OCI-LY1 (cell line): ENCODE measurements around the gene ZDHHC1.
"Not testable (repeated sequence)": the region's sequence is repeated elsewhere in the genome, so short reads cannot be mapped to it uniquely, and the experiment has no call there.

Experiments
- H2AFZ ChIP-seq: fragments of 200-600 bp; sonication (generic), shearing (Covaris generic); 2 replicates; pipeline ENCODE4 v1.6.0; 2014; ENCODE audit warnings: antibody characterized with exemption, mild to moderate bottlenecking, low read length
- H3F3A ChIP-seq: fragments of 200-600 bp; sonication (generic), shearing (Covaris generic); 2 replicates; pipeline ENCODE4 v1.6.0; 2014; ENCODE audit warnings: mild to moderate bottlenecking, antibody characterized with exemption, low read length, moderate library complexity; ENCODE audit not compliant: insufficient read depth
- H3K27ac ChIP-seq: fragments of 200-600 bp; sonication (generic); 2 replicates; pipeline ENCODE4 v1.5.1; 2014; ENCODE audit warnings: low read length, mixed run types, mild to moderate bottlenecking, low read depth; ENCODE audit not compliant: poor library complexity, severe bottlenecking
- H3K27me3 ChIP-seq: fragments of 200-600 bp; sonication (generic); 2 replicates; pipeline ENCODE4 v1.6.0; 2014; ENCODE audit warnings: antibody characterized with exemption, mild to moderate bottlenecking, low read length, moderate library complexity; ENCODE audit not compliant: insufficient read depth
- H3K36me3 ChIP-seq: fragments of 200-600 bp; sonication (generic); 2 replicates; pipeline ENCODE4 v1.6.1; 2014; ENCODE audit warnings: mild to moderate bottlenecking, antibody characterized with exemption, low read length, moderate library complexity, mixed read lengths; ENCODE audit not compliant: insufficient read depth
- H3K4me1 ChIP-seq: fragments of 200-600 bp; sonication (generic); 2 replicates; pipeline ENCODE4 v1.5.1; 2014; ENCODE audit warnings: mild to moderate bottlenecking, low read length, moderate library complexity; ENCODE audit not compliant: insufficient read depth, severe bottlenecking
- H3K4me2 ChIP-seq: fragments of 200-600 bp; sonication (generic), shearing (Covaris generic); 2 replicates; pipeline ENCODE4 v1.6.1; 2014; ENCODE audit warnings: low read length
- H3K4me3 ChIP-seq: fragments of 200-600 bp; sonication (generic); 2 replicates; pipeline ENCODE4 v1.5.1; 2014; ENCODE audit warnings: low read length, low read depth, mild to moderate bottlenecking, mixed read lengths; ENCODE audit not compliant: poor library complexity, severe bottlenecking
- H3K79me2 ChIP-seq: fragments of 200-600 bp; shearing (Covaris generic); 2 replicates; pipeline ENCODE4 v1.6.1; 2016; ENCODE audit warnings: mixed run types, low read length, mixed read lengths; ENCODE audit not compliant: insufficient read depth
- H3K9ac ChIP-seq: fragments of 200-600 bp; sonication (generic), shearing (Covaris generic); 2 replicates; pipeline ENCODE4 v1.6.1; 2014; ENCODE audit warnings: mild to moderate bottlenecking, low read length, mixed read lengths
- H3K9me2 ChIP-seq: fragments of 200-600 bp; sonication (generic), shearing (Covaris generic); 2 replicates; pipeline ENCODE4 v1.6.1; 2014; ENCODE audit warnings: low read depth, mild to moderate bottlenecking, low read length, mixed read lengths
- H3K9me3 ChIP-seq: fragments of 200-600 bp; shearing (Covaris generic); 2 replicates; pipeline ENCODE4 v1.6.1; 2014; ENCODE audit warnings: low read length, mixed read lengths
- H4K20me1 ChIP-seq: fragments of 200-600 bp; sonication (generic), shearing (Covaris generic); 2 replicates; pipeline ENCODE4 v1.6.0; 2016; ENCODE audit warnings: mild to moderate bottlenecking, low read length; ENCODE audit not compliant: insufficient read depth
- CTCF ChIP-seq: fragments of 200-600 bp; sonication (generic), shearing (Covaris generic); IDR thresholded peaks from 2 replicates; pipeline ENCODE4 v1.5.1; 2017; ENCODE audit warnings: mild to moderate bottlenecking, antibody characterized with exemption, low read length, moderate library complexity, mixed read lengths
- EZH2 ChIP-seq: fragments of 200-600 bp; sonication (generic), shearing (Covaris generic); IDR thresholded peaks from 2 replicates; pipeline ENCODE4 v1.8.0; 2017; ENCODE audit warnings: borderline replicate concordance, mixed run types, mild to moderate bottlenecking, antibody characterized with exemption, low read length, moderate library complexity, mixed read lengths

ZDHHC1 gene

GRCh38 chr16:67357561-67357960, 58.7 kb downstream of the ZDHHC1 start:
- Histone ChIP-seq H3K27ac (no peak overlapping the region), H3K4me3 (no peak overlapping the region), H3K9ac (no peak overlapping the region), H4K20me1 (no peaks in the 10 kb centered on the region), H3K4me1 (no peaks in the 10 kb centered on the region), H3K4me2 (no peak overlapping the region), H3K9me2 (no peaks in the 10 kb centered on the region), H2AFZ (no peak overlapping the region), H3K9me3 (no peaks in the 10 kb centered on the region), H3K79me2 (no peaks in the 10 kb centered on the region), H3K36me3 (no peaks in the 10 kb centered on the region), H3K27me3 (no peaks in the 10 kb centered on the region), H3F3A (no peaks in the 10 kb centered on the region)
- TF ChIP-seq CTCF, result no peak
- no peak for TF ChIP-seq EZH2

- TF ChIP-seq EZH2, result no peak
- no peak for TF ChIP-seq CTCF
- H3K4me1 ChIP-seq, result no peaks in the 10 kb centered on the region
- H3K79me2 ChIP-seq, result no peaks in the 10 kb centered on the region
- no peak overlapping the region for H2AFZ ChIP-seq
- H3K4me3 ChIP-seq, result no peak overlapping the region
- no peaks in the 10 kb centered on the region for H3K9me2 ChIP-seq
- H3K9ac ChIP-seq, result no peak overlapping the region
- no peaks in the 10 kb centered on the region for H3F3A ChIP-seq
- H3K27ac ChIP-seq, result no peak overlapping the region
- no peak overlapping the region for H3K4me2 ChIP-seq
- H3K27me3 ChIP-seq, result no peaks in the 10 kb centered on the region
- H3K9me3 ChIP-seq, result no peaks in the 10 kb centered on the region
- H4K20me1 ChIP-seq, result no peaks in the 10 kb centered on the region
- no peaks in the 10 kb centered on the region for H3K36me3 ChIP-seq
Measured at GRCh38 chr16:67356396-67356795, 59.9 kb downstream of the ZDHHC1 start.

GRCh38 chr16:67352463-67352862, 63.8 kb downstream of the ZDHHC1 start:
- not testable (repeated sequence) for H3K4me2 ChIP-seq, H3K36me3 ChIP-seq, H4K20me1 ChIP-seq, H3K9me3 ChIP-seq, H3K27me3 ChIP-seq, H3K9me2 ChIP-seq, H2AFZ ChIP-seq, H3K27ac ChIP-seq, H3K4me3 ChIP-seq, H3K9ac ChIP-seq, H3K79me2 ChIP-seq, H3F3A ChIP-seq, H3K4me1 ChIP-seq

GRCh38 chr16:67350324-67350723, 66.0 kb downstream of the ZDHHC1 start:
- Histone ChIP-seq H3K27me3 (no peaks in the 10 kb centered on the region; the same call in 1 of the 2 replicates), H3K9me3 (no peaks in the 10 kb centered on the region), H3K36me3 (no peaks in the 10 kb centered on the region), H3K79me2 (no peaks in the 10 kb centered on the region), H2AFZ (no peak overlapping the region), H3K4me1 (no peaks in the 10 kb centered on the region), H3K27ac (no peak overlapping the region), H3K4me2 (no peak overlapping the region), H3K9ac (no peak overlapping the region), H3K4me3 (no peak overlapping the region), H3K9me2 (no peaks in the 10 kb centered on the region), H3F3A (no peaks in the 10 kb centered on the region), H4K20me1 (no peaks in the 10 kb centered on the region)
- TF ChIP-seq EZH2 (no peak), CTCF (no peak)
